HG02759 (cell line): ENCODE data around the gene TMEM35B.
"Not testable (repeated sequence)": the region's sequence is repeated elsewhere in the genome, so short reads cannot be mapped to it uniquely, and the experiment has no call there.

Experiments used
- ATAC-seq: cut with Tn5 transposase; IDR thresholded peaks from one replicate; pipeline ENCODE4 v1.9.1; 2021; ENCODE audit warnings: mild to moderate bottlenecking, moderate library complexity; ENCODE audit not compliant: unreplicated experiment

TMEM35B gene

DNA sequence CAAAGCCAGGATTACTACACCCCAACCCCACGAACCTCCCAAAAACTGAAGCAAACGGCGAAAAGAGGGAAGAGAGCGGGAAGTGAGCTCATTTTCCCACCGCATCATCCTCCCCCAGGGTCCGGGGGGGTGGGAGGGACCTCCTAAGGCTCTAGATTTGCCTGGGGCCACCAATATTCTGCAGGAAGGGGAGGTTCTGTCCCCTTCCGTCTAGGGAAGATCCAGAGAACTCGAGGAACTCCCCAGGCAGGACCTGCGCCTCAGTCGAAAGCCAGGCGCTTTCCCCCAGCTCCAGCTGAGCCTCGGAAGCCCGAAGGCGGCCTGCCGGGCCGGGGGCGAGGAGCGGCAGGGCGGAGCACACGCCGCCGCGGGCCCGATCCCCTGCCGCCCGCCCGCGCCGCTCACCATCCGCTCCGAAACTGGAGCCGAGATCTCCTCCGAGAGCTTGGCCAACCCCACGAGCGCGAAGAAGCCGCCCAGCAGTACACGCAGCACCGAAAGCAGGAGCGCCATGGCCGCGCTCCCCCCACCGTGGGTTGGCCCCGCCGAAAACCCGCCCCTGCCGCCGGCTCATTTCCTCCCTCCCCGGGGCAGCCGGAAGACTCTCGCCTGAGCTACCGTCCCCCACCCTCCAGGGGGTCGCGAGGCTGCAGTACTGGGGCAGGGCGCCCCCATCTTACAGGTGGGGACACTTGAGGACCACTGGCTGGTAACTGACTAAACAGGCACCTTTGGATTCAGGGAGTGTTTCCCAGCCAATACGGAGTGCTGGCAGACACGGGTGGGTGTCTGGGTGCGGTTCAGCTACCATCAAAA is at the start of gene TMEM35B:
Gene TMEM35B (minus strand): TSS at position 555 of the 816 bp plus-strand sequence. CDS start 42 bp downstream, at position 513.
- peak; percentile 81 for ATAC-seq

DNA sequence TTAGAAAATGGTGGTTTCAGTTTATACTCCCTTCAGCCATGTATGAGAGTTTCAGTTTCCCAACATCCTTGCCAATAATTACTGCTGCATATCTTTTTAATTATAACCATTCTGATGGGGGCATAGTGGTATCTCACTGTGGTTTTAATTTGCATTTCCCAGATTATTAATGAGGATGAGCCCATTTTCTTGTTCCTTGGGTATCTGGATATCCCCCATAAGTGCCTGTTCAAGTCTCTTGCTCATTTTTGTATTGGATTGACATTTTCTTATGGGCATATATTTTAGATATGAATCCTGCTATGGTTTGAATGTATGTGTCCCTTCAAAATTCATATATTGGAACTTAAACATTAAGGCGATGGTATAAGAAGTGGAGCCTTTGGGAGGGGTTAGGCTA is 48.2 kb upstream of the TMEM35B start:
- no peak for ATAC-seq

- ATAC-seq, result no peak
Observed at GRCh38 chr1:35032384-35032739, 47.2 kb upstream of the TMEM35B start.

DNA sequence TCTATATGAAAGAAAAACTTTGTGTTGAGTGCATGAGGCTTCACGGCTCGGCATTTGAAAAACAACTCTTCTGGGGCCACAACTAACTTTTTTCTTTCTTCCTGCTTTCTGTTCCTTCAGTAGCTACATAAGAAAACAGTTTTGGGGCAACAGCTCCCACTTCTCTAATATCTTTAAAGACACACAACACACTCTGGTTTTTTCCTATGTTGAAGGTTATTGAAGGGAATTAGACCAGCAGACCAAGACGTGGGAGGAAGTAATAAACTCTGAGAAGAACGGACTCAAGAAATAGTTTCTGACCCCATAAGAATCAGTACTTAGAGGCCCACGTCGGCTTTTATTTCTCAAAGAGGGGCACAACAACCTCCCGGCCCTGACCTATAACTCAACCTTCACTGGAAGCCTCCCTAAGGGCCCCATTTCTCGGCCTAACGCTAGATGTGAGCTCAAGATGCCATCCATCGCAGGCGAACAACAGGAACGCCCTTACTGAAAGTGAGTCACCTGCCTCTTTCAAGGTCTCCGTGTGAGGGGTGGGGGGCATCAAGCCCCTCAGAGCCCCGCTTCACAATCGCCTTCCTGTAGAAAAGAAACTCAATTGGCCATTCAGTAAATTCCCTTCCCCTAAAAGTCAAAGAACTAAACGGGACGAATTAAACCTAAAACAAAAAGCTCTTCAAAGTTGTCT is 45.8 kb upstream of the TMEM35B start:
- no peak for ATAC-seq

DNA sequence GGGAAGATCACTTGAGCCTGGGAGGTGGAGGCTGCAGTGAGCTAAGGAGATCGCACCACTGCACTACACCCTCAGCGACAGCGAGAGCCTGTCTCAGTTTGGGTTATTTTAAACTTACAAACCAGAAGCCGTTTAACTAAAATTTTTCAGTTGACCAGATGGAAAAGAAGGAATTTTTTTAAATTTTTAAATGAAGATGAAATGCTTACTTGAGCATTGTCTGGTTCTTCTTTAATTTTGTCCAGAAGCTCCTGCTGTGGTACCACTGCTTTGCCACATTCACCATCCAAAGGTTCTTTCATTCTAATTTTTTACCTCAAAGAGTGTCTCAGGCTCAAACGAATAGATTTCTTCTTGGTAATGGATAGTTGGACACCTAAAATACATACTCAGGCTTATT is 45.2 kb upstream of the TMEM35B start:
- no peak for ATAC-seq

DNA sequence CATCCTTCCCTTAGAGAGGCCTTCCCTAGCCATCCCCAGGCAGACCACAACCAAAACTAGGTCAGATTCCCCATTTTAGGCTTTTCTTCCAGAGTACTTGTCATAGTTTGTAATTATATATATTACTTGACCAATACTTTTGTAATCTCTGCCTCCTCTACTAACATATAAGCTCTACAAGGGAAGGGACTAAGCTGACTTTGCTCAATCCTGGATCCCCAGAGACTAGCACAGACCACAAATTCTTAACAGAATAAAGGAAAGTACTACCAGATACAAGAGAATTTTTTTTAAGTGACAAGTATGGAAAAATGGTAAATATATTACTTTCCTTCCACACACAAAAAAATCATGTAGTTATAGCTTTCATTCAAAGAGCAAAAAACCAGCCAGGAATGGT is 44.6 kb upstream of the TMEM35B start:
- ATAC-seq, result no peak

- no peak for ATAC-seq
Observed at GRCh38 chr1:35016406-35016805, 31.3 kb upstream of the TMEM35B start.

GRCh38 chr1:35014486-35014885 is 29.3 kb upstream of the TMEM35B start:
- ATAC-seq, result no peak

GRCh38 chr1:35005711-35006110 is 20.6 kb upstream of the TMEM35B start:
- no peak for ATAC-seq

GRCh38 chr1:35001743-35002142 is 16.6 kb upstream of the TMEM35B start:
- ATAC-seq, result no peak

DNA sequence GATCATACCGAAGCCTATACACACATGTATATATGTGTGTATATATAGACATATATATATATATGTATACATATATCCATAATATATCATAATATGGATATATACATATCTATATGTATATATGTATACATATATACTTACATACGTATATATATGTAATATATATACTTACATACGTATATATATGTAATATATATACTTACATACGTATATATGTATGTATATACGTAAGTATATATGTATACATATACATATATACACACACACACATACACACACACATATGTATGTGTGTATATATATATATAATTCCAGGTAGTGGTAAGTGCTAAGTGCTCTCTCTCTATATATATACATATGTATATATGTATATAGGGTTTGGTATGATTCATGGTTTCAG is 9.7 kb upstream of the TMEM35B start:
- ATAC-seq, result no peak

GRCh38 chr1:34988581-34988980 is 3.4 kb upstream of the TMEM35B start:
- ATAC-seq, result no peak

- no peak for ATAC-seq
Observed at GRCh38 chr1:34988147-34988546, 3.0 kb upstream of the TMEM35B start.

DNA sequence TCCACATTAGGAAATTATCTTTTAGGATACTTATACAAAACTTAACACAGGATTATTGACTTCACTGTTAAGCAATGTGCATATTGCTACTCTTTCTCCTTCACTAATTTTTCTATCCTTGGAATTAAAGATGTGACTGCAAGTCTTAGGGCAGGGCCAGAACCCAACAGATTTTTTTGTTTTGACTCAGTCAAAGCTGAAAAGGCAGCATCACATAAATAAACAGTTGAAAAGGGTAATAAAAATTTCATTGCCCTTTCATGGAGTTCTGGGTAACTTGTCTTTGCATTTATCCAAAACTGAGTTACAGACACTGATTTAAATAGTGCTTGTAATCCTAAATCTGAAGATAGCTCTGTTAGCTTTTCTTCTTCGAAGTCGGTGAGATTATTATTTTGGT is 1.9 kb upstream of the TMEM35B start:
- ATAC-seq, result no peak

- ATAC-seq, result not testable (repeated sequence)
Observed at GRCh38 chr1:34985609-34985904, 410 bp upstream of the TMEM35B start.

- peak; percentile 4 for ATAC-seq
Observed at GRCh38 chr1:34984435-34984792, 733 bp downstream of the TMEM35B start.

GRCh38 chr1:34983700-34984355 is 1.3 kb downstream of the TMEM35B start:
- ATAC-seq, result no peak

GRCh38 chr1:34982820-34983376 is 2.2 kb downstream of the TMEM35B start:
- no peak for ATAC-seq

DNA sequence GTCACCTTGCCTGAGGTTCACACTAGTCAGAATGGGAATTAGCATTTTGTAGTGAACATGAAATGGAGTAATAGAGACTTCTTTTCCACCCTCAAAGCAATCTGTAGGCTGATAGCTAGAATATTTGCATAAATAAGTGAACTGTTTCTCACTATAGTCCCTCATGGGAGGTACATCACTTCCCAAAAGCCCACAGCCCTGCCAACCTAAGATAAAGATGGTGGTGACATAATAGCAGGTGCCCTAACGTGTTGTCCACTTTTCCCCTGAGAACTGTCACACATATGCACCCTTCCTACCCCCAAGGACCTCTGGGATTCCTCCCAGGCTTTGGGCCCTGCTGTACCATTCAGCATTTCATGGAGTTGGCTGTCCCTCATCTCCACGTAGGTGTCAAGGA is 4.4 kb downstream of the TMEM35B start:
- ATAC-seq, result no peak

DNA sequence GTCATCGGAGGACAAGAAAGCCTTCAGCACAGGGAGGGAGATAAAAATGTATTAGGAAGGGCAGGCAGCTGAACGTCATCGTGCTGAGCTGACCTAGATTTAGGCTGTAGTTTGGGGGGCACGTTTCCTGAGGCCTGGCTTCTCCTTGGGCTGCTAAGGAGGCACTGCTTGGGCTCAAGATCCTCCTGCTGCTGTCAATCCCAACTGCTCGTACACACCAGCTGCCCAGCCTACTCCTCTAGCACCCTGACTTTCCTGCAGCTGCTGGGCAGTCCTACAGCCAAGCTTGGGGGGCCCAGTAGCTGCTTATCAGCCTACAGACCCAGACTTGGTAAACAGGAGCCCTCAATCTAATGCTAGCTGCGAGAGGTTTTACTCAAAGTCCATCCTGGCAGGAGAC is 6.2 kb downstream of the TMEM35B start:
- ATAC-seq, result no peak

DNA sequence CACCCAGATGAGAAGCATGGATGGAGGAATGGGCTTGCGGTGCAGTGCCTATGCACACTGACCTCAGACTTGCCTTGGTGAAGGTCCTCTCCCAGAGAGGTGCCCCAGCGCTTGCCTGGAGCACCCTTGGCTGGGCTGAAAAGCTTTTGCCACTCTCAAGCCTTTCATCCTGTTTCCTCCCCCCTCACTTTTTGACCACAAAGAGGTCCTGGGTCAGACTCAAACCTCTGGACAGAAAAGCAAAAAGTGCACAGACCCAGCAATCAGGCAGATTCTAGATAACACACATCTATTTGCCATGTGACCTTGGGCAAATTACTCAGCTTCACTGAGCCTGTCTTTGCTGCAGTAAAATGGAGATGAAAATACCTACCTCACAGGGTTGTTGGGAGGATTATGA is 7.3 kb downstream of the TMEM35B start:
- ATAC-seq, result no peak

GRCh38 chr1:34977210-34977471 is 8.0 kb downstream of the TMEM35B start:
- no peak for ATAC-seq
